NCI-H460 (cell line): Measurements from ENCODE around the gene LYRM1. TPM values are rescaled to one million over a fixed set of nuclear protein-coding genes. Genes with fewer than 3 reads are reported as not detected.
"Not testable (repeated sequence)": the region's sequence is repeated elsewhere in the genome, so short reads cannot be mapped to it uniquely, and the experiment has no call there.

Source experiments
- DNase-seq: peaks from one replicate; pipeline ENCODE4 v3.0.0-alpha.2; 2016; ENCODE audit warnings: low read depth; ENCODE audit errors: extremely low read depth
- total RNA-seq: library from RNA; depleted of rRNA; stranded (reverse); fragments of >200 nt; shearing (Covaris generic); gene quantifications from 2 replicates; pipeline ENCODE4 v1.2.3, GENCODE V29; 2014

LYRM1 gene
- total RNA-seq, 1 experiment from 2014 or later: 72.7 TPM

- not testable (repeated sequence) for DNase-seq
Measured at GRCh38 chr16:20929676-20930364, 29.2 kb downstream of the LYRM1 start.

- DNase-seq: no peak
Measured at GRCh38 chr16:20930365-20930690, 29.8 kb downstream of the LYRM1 start.

- DNase-seq: no peak
Measured at GRCh38 chr16:20931066-20931600, 30.6 kb downstream of the LYRM1 start.

DNA sequence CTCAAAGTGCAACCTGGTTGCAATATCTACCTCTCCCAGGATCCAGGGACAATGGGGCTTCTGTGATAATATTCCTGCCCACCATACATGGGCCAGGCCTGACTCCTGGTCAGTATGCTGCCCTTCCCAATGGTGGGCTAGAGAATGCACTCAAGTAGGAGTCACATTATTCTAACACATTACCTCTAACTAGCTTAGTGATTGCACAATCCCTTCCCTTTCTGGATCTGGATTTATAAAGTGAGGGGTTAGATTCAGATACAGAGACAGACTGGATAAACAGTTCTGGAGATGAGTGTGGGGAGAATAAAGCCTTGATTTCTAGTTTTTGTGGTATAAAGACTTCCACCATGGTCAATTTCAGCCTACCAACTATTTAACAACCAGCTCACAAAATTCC lies 33.0 kb downstream of the LYRM1 start:
- DNase-seq: no peak

DNA sequence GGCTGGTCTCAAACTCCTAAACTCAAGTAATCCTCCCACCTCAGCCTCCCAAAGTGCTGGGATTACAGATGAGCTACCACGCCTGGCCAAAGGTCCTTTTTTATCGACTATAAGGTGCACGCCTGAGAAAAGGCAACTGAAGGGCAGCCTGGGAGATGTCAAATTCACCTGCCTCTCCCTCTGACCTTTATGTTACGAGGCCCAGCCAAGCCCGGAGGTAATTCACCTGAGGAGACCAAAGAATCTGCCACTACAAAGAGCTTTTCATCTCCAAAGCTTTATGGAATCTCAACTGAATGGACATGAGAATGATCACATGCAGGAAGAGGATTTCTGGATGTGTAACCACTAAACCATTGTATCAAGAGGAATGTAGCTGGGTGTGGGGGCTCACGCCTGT lies 37.2 kb downstream of the LYRM1 start:
- DNase-seq: no peak

DNA sequence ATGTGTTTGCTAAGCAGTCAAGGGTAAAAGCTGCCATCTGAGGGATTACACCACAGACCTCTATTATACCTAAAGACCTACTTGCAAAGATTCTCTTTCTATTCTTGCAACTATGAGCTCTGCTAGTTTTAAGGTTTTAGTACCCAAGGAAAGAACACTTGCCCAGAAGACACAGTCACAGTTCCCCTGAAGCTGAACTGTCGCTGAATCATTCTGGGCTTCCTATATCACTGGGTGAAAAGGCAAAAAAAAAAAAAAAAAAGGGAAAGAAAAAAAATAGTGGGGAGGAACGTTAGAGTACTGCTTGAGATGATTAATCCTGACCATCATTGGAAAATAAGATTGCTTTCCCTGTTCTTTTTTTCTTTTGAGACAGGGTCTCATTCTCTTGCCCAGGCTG lies 37.9 kb downstream of the LYRM1 start:
- no peak for DNase-seq

GRCh38 chr16:20939611-20940010 lies 39.0 kb downstream of the LYRM1 start:
- no peak for DNase-seq

- DNase-seq: no peak
Measured at GRCh38 chr16:20940871-20941635, 40.5 kb downstream of the LYRM1 start.

DNA sequence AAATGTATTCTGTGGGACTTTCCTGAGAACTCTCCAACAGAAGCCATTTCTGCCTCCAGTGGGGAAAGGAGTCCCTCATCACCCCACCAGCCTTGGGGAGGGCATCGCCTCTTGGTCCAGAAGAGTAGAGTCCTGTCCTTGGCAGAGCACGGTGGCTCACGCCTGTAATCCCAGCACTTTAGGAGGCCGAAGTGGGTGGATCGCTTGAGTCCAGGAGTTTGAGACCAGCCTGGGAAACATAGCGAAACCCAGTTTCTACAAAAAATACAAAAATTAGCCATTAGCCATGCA lies 41.0 kb downstream of the LYRM1 start:
- no peak for DNase-seq

GRCh38 chr16:20942256-20942655 lies 41.7 kb downstream of the LYRM1 start:
- DNase-seq: no peak

DNA sequence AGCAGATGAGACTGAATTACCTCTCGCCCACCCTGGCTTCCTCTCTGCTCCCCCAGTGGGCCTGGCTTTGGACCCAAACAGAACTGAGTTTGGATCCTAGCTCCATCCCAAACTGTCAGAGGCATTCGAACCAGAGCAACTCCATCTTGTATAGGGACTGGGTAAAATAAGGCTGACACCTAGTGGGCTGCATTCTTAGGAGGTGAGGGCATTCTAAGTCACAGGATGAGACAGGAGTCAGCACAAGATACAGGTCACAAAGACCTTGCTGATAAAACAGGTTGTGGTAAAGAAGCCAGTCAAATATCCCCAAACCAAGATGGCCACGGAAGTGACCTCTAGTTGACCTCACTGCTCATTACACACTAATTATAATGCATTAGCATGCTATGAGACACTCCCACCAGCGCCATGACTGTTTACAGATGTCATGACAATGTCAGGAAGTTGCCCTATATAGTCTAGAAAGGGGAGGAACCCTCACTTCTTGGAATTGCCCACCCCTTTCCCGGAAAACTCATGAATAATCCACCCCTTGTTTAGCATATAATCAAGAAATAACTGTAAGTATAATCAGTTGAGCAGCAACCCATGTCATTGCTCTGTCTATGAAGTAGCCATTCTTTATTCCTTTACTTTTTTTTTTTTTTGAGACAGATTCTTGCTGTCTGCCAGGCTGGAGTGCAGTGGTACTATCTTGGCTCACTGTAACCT lies 44.4 kb downstream of the LYRM1 start:
- no peak for DNase-seq

GRCh38 chr16:20945575-20945875 lies 45.0 kb downstream of the LYRM1 start:
- DNase-seq: not testable (repeated sequence)

GRCh38 chr16:20946015-20946629 lies 45.6 kb downstream of the LYRM1 start:
- DNase-seq: no peak

DNA sequence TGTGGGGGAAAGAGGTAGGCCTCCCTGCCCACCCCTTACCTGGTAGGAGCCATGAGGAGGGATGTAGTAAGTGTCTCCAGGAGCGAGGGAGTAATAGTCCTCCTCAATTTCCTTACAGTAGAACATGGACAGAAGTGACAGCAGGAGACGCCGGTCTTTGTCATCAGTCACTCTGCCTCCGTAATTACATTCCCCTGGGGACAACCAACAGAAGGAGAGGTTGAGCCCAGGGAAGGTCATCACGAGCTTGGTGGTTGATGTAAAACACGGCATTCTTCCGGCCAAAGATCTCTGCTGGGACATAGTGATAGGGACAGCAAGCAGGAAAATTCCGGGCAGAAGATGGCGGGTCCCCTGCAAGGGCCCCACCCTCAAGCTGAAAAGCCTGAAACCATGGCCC lies 47.9 kb downstream of the LYRM1 start:
- DNase-seq: no peak

DNA sequence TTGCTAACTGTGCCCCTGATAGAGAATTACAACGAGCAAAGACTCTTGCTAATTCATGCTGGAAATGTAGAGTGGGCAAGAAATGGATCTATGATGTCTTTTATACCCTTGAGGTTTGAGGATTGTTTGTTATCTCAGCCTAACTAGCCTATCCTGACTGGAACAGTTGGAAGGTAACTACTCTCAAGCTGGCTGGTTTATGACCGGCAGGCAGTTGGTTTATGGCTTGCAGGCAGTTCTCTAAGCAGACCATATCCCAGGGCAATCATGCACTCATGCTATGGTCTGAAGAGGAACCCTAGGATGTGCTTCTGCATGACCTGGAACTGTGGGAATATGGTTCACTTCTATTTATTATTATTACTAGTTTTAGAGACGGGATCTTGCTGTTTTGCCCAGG lies 49.1 kb downstream of the LYRM1 start:
- no peak for DNase-seq

DNA sequence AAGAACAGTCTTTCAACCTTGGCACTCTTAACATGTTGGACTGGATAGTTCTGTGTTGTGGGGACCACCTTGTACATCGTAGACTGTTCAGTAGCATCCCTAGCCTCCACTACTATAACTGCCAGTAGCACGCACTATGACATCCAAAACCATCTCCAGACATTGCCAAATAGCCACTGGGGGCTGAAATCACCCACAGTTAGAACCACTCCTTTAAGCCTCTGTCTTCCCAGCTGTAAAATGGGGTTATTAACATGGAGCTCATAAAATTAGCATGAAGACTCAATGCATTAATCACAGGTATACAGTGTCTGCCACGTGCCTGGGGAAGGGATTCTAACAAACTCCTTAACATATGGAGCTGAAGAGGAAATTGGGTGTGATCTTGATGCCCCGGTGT lies 49.7 kb downstream of the LYRM1 start:
- no peak for DNase-seq

DNA sequence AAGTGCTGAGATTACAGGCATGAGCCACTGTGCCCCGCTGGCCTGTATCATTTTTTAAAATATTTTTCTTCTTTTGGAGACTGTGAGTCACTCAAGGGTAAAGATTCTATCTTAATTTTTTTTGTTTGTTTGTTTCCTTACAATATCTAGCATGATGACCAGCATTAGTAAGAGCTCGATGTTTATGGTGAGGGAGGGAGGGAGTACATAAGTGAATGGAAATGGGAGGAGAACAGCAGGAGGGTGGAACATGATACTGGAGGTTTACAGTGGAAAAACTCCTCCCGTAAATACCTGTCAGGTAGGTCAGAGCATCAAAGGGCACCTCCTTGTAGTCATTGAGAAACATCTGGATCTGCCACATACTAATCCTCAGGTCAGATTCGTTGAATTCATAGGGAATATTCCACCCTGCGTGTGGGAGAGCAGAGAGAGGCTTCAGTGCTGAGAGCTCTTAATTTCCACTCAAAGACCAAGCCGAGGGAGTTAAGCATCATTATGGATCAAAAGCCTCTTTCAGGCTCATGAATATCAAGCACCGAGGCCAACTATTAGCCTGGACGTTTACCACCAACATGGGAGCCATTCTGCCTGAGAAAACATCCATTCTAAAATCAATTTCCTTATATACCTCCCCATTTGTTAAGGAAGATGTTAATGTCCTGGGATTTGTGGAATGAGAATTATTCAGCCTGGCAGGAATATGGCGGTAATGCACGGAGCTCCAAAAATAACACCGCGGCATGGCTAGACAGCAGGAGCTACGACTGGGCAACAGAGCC lies 51.8 kb downstream of the LYRM1 start:
- DNase-seq: no peak

DNA sequence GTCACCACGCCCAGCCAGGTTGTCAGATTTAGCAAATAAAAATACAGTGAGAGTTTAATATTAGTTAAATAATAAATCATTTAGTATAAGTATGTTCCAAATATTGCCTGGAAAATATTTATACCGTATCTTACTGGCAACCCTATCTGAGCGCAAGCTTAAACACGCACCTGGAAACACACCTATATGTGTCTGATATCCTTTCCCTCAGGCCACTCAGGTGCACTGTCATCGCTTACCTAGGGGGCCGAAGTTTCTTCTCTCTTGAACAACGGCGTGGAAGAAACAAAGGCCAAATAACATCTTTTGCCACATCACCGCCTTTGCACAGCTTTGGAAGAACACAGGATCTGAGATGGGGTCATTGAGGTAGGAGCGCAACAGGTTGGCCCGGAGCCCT lies 54.0 kb downstream of the LYRM1 start:
- DNase-seq: no peak

DNA sequence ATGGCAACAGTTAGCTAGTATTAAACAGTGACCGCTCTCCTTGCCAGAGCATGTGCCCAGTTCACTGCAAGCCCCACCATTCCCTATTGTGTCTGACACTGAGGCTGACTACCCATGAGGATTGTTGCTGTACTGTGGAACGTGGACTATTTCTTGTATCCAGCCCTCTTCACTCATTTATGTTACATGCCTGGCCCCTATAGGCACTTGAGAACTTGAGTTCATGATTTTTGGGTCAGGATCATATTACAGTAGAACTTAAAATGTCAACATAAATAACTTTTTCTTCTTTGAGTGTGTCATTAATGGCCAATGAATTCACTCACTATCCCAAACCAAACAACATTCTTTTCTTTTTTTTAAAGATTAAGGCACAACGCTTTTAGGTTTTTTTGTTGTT lies 55.7 kb downstream of the LYRM1 start:
- no peak for DNase-seq

- no peak for DNase-seq
Measured at GRCh38 chr16:20957153-20957552, 56.6 kb downstream of the LYRM1 start.

GRCh38 chr16:20960899-20961298 lies 60.3 kb downstream of the LYRM1 start:
- no peak for DNase-seq
